GM23338 (cell line): Measurements from ENCODE around the gene NAXE. TPM values are rescaled to one million over a fixed set of nuclear protein-coding genes. Genes with fewer than 3 reads are reported as not detected.

Experiments
- ATAC-seq: fragments of 200-7000 bp; cut with Tn5 transposase; 3 replicates; pipeline ENCODE4 v1.9.1; 2020
- DNase-seq: peaks from one replicate; pipeline ENCODE4 v3.0.0-alpha.2; 2015; ENCODE audit warnings: low spot score
- H2AFZ ChIP-seq: fragments of 200-600 bp; sonication (generic); 2 replicates; pipeline ENCODE4 v1.8.0; 2016; ENCODE audit warnings: antibody characterized with exemption, mild to moderate bottlenecking, moderate library complexity
- H3F3A ChIP-seq: fragments of 200-600 bp; sonication (generic); replicated peaks from 2 replicates; pipeline ENCODE4 v1.8.0; 2017; ENCODE audit warnings: antibody characterized with exemption, mixed run types, low read depth
- H3K27ac ChIP-seq: fragments of 200-600 bp; sonication (generic); 2 replicates; pipeline ENCODE4 v1.6.1; 2016; ENCODE audit warnings: low read depth
- H3K27me3 ChIP-seq: fragments of 200-600 bp; sonication (generic); 2 replicates; pipeline ENCODE4 v1.8.0; 2016; ENCODE audit warnings: mild to moderate bottlenecking, mixed run types, moderate library complexity; ENCODE audit not compliant: insufficient read depth
- H3K36me3 ChIP-seq: fragments of 200-600 bp; sonication (generic); 2 replicates; pipeline ENCODE4 v1.8.0; 2016; ENCODE audit warnings: mild to moderate bottlenecking; ENCODE audit not compliant: insufficient read depth
- H3K4me1 ChIP-seq: fragments of 200-600 bp; sonication (generic); 2 replicates; pipeline ENCODE4 v1.8.0; 2016; ENCODE audit warnings: mild to moderate bottlenecking, moderate library complexity; ENCODE audit not compliant: insufficient read depth
- H3K4me2 ChIP-seq: fragments of 200-600 bp; sonication (generic); 2 replicates; pipeline ENCODE4 v1.7.1; 2017; ENCODE audit warnings: mixed run types
- H3K4me3 ChIP-seq: fragments of 200-600 bp; sonication (generic); 2 replicates; pipeline ENCODE4 v1.6.1; 2016; ENCODE audit warnings: mixed run types
- H3K79me2 ChIP-seq: fragments of 200-600 bp; sonication (generic); replicated peaks from 2 replicates; pipeline ENCODE4 v1.8.0; 2017; ENCODE audit warnings: mild to moderate bottlenecking; ENCODE audit not compliant: insufficient read depth
- H3K9me2 ChIP-seq: fragments of 200-600 bp; sonication (generic); 2 replicates; pipeline ENCODE4 v1.8.0; 2017; ENCODE audit not compliant: insufficient read depth
- H4K20me1 ChIP-seq: fragments of 200-600 bp; sonication (generic); replicated peaks from 2 replicates; pipeline ENCODE4 v1.8.0; 2017; ENCODE audit warnings: mild to moderate bottlenecking; ENCODE audit not compliant: insufficient read depth
- H3K27ac Mint-ChIP-seq: 2 replicates; pipeline ENCODE4 v1.8.0; 2020; ENCODE audit warnings: inconsistent platforms, mild to moderate bottlenecking, moderate library complexity, mixed read lengths
- H3K27me3 Mint-ChIP-seq: 3 replicates; pipeline ENCODE4 v1.8.0; 2022; ENCODE audit warnings: low read depth, mild to moderate bottlenecking, moderate library complexity, mixed read lengths, inconsistent platforms; ENCODE audit not compliant: insufficient read depth, poor library complexity
- H3K36me3 Mint-ChIP-seq: 3 replicates; pipeline ENCODE4 v1.8.0; 2021; ENCODE audit warnings: low read depth, mild to moderate bottlenecking, inconsistent platforms, moderate library complexity, mixed read lengths
- H3K4me1 Mint-ChIP-seq: 3 replicates; pipeline ENCODE4 v1.8.0; 2020; ENCODE audit warnings: mild to moderate bottlenecking, inconsistent platforms, mixed read lengths
- H3K4me3 Mint-ChIP-seq: 3 replicates; pipeline ENCODE4 v1.8.0; 2021; ENCODE audit warnings: moderate library complexity, mild to moderate bottlenecking, inconsistent platforms, mixed read lengths
- H3K9me3 Mint-ChIP-seq: 3 replicates; pipeline ENCODE4 v1.8.0; 2020; ENCODE audit warnings: moderate library complexity, mild to moderate bottlenecking, inconsistent platforms, mixed read lengths
- CREB1 ChIP-seq: fragments of 250-450 bp; sonication (Bioruptor Pico); IDR thresholded peaks from 2 replicates; pipeline ENCODE4 v1.5.0; 2020; ENCODE audit warnings: low read depth, mild to moderate bottlenecking, moderate library complexity
- ETS1 ChIP-seq: IDR thresholded peaks from 2 replicates; pipeline ENCODE4 v1.6.1; 2016; ENCODE audit warnings: antibody characterized with exemption
- EZH2 ChIP-seq: fragments of 200-600 bp; sonication (generic); IDR thresholded peaks from one replicate; pipeline ENCODE4 v1.8.0; 2017; ENCODE audit warnings: antibody characterized with exemption, mild to moderate bottlenecking, low read depth; ENCODE audit not compliant: unreplicated experiment
- EZH2phosphoT487 ChIP-seq: fragments of 200-600 bp; sonication (generic); IDR thresholded peaks from one replicate; pipeline ENCODE4 v1.8.1; 2018; ENCODE audit warnings: antibody characterized with exemption; ENCODE audit not compliant: unreplicated experiment
- JUNB ChIP-seq: IDR thresholded peaks from one replicate; pipeline ENCODE4 v1.6.1; 2016; ENCODE audit warnings: antibody characterized with exemption; ENCODE audit not compliant: unreplicated experiment
- NANOG ChIP-seq: IDR thresholded peaks from 2 replicates; pipeline ENCODE4 v1.6.1; 2016; ENCODE audit warnings: antibody characterized with exemption, borderline replicate concordance
- POLR2AphosphoS5 ChIP-seq: IDR thresholded peaks from 2 replicates; pipeline ENCODE4 v1.6.1; 2016; ENCODE audit warnings: antibody characterized with exemption, low read depth
- REST ChIP-seq: IDR thresholded peaks from one replicate; pipeline ENCODE4 v1.6.1; 2018; ENCODE audit warnings: antibody characterized with exemption; ENCODE audit not compliant: unreplicated experiment
- STAT1 ChIP-seq: IDR thresholded peaks from one replicate; pipeline ENCODE4 v1.6.1; 2016; ENCODE audit warnings: antibody characterized with exemption; ENCODE audit not compliant: unreplicated experiment
- ZNF114 ChIP-seq: fragments of 250-450 bp; sonication (Bioruptor Pico); IDR thresholded peaks from 2 replicates; pipeline ENCODE4 v1.5.0; 2020; ENCODE audit warnings: mild to moderate bottlenecking, moderate library complexity
- ZNF331 ChIP-seq: fragments of 250-450 bp; sonication (Bioruptor Pico); IDR thresholded peaks from 2 replicates; pipeline ENCODE4 v1.5.0; 2020; ENCODE audit warnings: low read depth, mild to moderate bottlenecking, moderate library complexity
- ZNF462 ChIP-seq: fragments of 250-450 bp; sonication (Bioruptor Pico); IDR thresholded peaks from 2 replicates; pipeline ENCODE4 v1.5.0; 2020; ENCODE audit warnings: mild to moderate bottlenecking, moderate library complexity
- polyA plus RNA-seq: library from polyadenylated mRNA; unstranded; fragments of >200 nt; fragmentation: Nextera tagmentation; extraction: Ambion mirVana; gene quantifications from 2 replicates; pipeline ENCODE4 v1.2.1, GENCODE V29; 2016
- total RNA-seq: library from RNA; depleted of rRNA; stranded (reverse); fragments of >200 nt; shearing (Covaris generic); gene quantifications from 2 replicates; pipeline ENCODE4 v1.2.3, GENCODE V29; 2014
- TF ChIP-seq, protein P1 (sequence below), 2 experiments: fragments of 200-600 bp in 1 of 2; sonication (generic) in 1 of 2; conservative IDR thresholded peaks; 2 replicates each; pipeline versions ENCODE4 v1.5.1 to v1.6.1; 2016 to 2017; ENCODE audit warnings: antibody characterized with exemption in 2 of 2, low read depth in 2 of 2, mild to moderate bottlenecking in 2 of 2, moderate library complexity in 1 of 2

NAXE gene
- total and polyA plus RNA-seq, 2 experiments from 2014 or later, result 82.1 to 87.5 TPM

GRCh38 chr1:156591181-156591431 is 470 bp upstream of the NAXE start:
- Histone ChIP-seq H3K9me2 (no peaks in the 10 kb centered on the region), H3K27me3 (no peaks in the 10 kb centered on the region), H3K27ac (peak overlapping the region; percentile 80; the same call in 1 of the 2 replicates), H2AFZ (peak overlapping the region; percentile 83), H3K4me3 (peak overlapping the region; percentile 95), H3K4me2 (peak overlapping the region; percentile 80), H3K4me1 (peaks cover 8% of the 10 kb centered on the region; the same call in 1 of the 2 replicates), H3K79me2 (no peaks in the 10 kb centered on the region), H3K36me3 (peaks cover 5% of the 10 kb centered on the region), H4K20me1 (peaks cover 12% of the 10 kb centered on the region; the same call in 1 of the 2 replicates), H3F3A (peaks cover 24% of the 10 kb centered on the region)
- H3K27ac Mint-ChIP-seq, result peak overlapping the region; percentile 95
- peak overlapping the region; percentile 82 for H3K4me3 Mint-ChIP-seq
- peak; percentile 18 for ATAC-seq
- peaks cover 36% of the 10 kb centered on the region for H3K36me3 Mint-ChIP-seq
- no peak for TF ChIP-seq ETS1
- TF ChIP-seq POLR2AphosphoS5, result no peak
- no peak for TF ChIP-seq EZH2phosphoT487
- TF ChIP-seq ZNF462 (CRISPR knock-in tag), result no peak
- no peak for TF ChIP-seq STAT1
- no peak for TF ChIP-seq EZH2
- TF ChIP-seq ZNF331, result no peak
- TF ChIP-seq, protein P1, sequence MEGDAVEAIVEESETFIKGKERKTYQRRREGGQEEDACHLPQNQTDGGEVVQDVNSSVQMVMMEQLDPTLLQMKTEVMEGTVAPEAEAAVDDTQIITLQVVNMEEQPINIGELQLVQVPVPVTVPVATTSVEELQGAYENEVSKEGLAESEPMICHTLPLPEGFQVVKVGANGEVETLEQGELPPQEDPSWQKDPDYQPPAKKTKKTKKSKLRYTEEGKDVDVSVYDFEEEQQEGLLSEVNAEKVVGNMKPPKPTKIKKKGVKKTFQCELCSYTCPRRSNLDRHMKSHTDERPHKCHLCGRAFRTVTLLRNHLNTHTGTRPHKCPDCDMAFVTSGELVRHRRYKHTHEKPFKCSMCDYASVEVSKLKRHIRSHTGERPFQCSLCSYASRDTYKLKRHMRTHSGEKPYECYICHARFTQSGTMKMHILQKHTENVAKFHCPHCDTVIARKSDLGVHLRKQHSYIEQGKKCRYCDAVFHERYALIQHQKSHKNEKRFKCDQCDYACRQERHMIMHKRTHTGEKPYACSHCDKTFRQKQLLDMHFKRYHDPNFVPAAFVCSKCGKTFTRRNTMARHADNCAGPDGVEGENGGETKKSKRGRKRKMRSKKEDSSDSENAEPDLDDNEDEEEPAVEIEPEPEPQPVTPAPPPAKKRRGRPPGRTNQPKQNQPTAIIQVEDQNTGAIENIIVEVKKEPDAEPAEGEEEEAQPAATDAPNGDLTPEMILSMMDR (conservative IDR thresholded peaks at IDR 0.05; ENCODE audit: low read depth in 2 of 2), result no peak
- no peak for TF ChIP-seq REST
- no peak for TF ChIP-seq ZNF114 (CRISPR knock-in tag)
- no peak for TF ChIP-seq NANOG
- TF ChIP-seq CREB1, result no peak
- no peak for TF ChIP-seq JUNB
- H3K9me3 Mint-ChIP-seq, result no peaks in the 10 kb centered on the region
- peaks cover 4% of the 10 kb centered on the region for H3K27me3 Mint-ChIP-seq
- peak; percentile 46 for DNase-seq
- peaks cover 17% of the 10 kb centered on the region for H3K4me1 Mint-ChIP-seq
